ENCODE measurements around the gene NPB.

NPB gene

DNA sequence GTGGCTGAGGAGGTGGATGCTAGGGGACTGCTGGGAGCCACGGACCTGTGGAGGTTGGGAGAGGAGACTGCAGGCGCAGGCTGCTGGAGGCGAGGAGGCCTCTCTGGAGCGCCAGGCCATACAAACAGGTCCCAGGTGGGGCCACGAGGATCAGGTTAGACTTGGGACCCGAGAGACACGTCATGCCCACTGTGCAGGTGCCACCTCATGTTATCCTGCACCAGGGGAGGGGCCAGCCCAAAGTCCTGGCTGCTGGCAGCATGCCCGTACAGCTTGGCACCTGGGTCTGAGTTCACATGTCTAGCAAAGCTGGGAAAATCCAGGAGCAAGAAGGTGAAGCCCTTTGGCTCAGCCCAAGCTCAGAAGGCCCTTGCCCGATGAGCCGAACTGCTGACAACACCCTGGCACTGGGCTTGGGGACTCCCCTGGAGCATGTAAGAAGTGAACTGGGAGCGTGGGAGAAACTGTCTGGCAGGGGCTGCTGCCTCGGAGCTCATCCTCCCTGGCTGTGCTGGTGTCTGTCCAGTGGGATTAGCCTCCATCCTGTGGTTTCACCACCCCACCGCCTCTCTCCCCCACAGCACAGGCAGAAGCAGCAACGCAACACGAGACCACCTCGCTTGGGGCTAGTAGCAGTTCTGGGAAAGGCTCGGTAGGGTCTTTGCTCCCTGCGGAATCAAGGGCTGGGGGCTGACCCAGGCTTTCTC, 36.2 kb upstream of the NPB start:
- DNase-seq (ENCODE audit: extremely low read depth, insufficient read length), result peak; percentile 46
- no peak overlapping the region for H3K4me3 ChIP-seq (replicated peaks; ENCODE audit: low read depth, low read length)
- TF ChIP-seq, protein P1, sequence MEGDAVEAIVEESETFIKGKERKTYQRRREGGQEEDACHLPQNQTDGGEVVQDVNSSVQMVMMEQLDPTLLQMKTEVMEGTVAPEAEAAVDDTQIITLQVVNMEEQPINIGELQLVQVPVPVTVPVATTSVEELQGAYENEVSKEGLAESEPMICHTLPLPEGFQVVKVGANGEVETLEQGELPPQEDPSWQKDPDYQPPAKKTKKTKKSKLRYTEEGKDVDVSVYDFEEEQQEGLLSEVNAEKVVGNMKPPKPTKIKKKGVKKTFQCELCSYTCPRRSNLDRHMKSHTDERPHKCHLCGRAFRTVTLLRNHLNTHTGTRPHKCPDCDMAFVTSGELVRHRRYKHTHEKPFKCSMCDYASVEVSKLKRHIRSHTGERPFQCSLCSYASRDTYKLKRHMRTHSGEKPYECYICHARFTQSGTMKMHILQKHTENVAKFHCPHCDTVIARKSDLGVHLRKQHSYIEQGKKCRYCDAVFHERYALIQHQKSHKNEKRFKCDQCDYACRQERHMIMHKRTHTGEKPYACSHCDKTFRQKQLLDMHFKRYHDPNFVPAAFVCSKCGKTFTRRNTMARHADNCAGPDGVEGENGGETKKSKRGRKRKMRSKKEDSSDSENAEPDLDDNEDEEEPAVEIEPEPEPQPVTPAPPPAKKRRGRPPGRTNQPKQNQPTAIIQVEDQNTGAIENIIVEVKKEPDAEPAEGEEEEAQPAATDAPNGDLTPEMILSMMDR (IDR thresholded peaks at IDR 0.05; ENCODE audit: insufficient read depth, low read length, poor library complexity, severe bottlenecking), result no peak
- peaks cover 41% of the 10 kb centered on the region for H3K36me3 ChIP-seq (ENCODE audit: control insufficient read depth, insufficient read depth, low read length)
- no peaks in the 10 kb centered on the region for H3K27me3 ChIP-seq (replicated peaks; ENCODE audit: control insufficient read depth, insufficient read depth, low read length)

DNA sequence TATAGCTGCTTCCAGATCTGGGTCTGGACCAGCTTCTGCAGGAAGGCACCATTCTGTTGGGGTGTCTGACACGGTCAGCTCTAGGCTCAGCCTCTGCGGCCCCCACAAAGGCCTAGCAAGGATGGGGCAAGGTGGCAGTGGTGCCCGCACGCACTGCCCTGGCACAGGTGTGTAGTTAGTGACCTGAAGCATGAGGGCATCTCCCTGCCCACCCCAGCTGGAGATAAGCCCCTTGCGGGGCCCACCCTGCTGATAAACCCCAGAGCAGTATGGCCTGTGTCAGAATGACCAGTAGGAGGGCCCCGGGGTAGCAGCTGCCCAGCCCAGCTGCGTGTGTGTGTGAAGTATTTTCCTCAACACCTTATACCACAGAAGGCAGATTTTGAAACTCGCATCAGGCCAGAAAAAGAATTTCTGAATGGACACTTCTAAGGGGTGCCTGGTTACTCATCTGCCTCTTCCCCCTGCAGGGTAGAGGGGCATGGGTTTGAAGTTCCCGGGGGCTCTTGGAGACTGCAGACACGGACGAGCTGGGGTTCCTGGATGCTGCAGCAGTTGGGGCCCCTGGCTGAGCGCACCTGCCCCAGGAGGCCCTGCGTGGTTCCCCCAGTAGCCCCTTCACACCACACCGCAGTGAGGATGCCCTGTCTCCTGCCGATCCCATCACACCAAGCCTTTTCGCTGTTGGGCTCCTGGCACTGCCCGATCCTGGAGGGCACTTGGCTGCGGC, 35.4 kb upstream of the NPB start:
- Histone ChIP-seq H3K27me3 (replicated peaks; ENCODE audit: control insufficient read depth, insufficient read depth, low read length) (no peaks in the 10 kb centered on the region), H3K4me3 (replicated peaks; ENCODE audit: low read depth, low read length) (no peak overlapping the region), H3K36me3 (ENCODE audit: control insufficient read depth, insufficient read depth, low read length) (peaks cover 41% of the 10 kb centered on the region)
- TF ChIP-seq, protein P1 (IDR thresholded peaks at IDR 0.05; ENCODE audit: insufficient read depth, low read length, poor library complexity, severe bottlenecking), result no peak
- no peak for DNase-seq (ENCODE audit: extremely low read depth, insufficient read length)

DNA sequence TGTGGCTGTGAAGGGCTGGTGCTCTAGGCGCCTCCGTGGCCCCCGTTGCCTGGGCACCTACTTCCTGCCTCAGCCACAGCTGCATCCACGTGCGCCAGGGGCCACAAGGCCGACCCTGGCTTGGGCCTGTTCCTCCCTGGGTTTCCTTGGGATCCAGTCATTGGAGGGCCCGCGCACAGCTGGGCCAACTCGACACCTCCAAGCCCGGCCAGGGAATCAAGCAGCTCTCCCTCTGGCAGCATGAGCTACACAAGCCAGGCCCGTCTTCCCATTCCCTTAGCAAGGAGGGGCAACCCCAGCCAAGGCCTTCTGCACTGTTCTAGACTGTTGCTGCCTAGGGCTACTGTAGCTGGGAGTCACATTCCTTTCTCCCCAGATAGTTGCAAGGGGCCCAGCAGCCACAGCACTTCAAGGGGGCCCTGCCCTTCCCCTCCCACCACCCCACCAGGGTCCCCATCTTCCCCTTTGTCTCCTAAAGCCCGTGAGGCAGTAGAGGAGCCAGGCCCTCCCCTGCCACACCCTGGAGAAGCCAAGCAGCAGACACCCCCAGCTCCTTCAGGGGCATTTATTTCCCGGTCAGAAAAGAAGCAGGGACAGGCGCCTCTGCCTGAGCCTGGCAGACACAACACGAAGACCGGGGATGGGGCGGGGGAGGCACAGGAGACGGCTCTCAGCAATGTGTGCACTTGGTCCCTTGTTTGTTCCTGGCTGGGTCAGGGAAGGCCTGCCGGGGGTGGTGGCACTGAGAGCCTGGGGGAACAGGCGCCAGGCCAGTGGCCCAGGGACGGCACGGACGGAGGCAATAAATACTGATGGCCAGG, 34.7 kb upstream of the NPB start:
- DNase-seq (ENCODE audit: extremely low read depth, insufficient read length), result no peak
- TF ChIP-seq, protein P1 (IDR thresholded peaks at IDR 0.05; ENCODE audit: insufficient read depth, low read length, poor library complexity, severe bottlenecking), result no peak
- no peaks in the 10 kb centered on the region for H3K27me3 ChIP-seq (replicated peaks; ENCODE audit: control insufficient read depth, insufficient read depth, low read length)
- H3K36me3 ChIP-seq (ENCODE audit: control insufficient read depth, insufficient read depth, low read length), result peaks cover 41% of the 10 kb centered on the region
- H3K4me3 ChIP-seq (replicated peaks; ENCODE audit: low read depth, low read length), result no peak overlapping the region

DNA sequence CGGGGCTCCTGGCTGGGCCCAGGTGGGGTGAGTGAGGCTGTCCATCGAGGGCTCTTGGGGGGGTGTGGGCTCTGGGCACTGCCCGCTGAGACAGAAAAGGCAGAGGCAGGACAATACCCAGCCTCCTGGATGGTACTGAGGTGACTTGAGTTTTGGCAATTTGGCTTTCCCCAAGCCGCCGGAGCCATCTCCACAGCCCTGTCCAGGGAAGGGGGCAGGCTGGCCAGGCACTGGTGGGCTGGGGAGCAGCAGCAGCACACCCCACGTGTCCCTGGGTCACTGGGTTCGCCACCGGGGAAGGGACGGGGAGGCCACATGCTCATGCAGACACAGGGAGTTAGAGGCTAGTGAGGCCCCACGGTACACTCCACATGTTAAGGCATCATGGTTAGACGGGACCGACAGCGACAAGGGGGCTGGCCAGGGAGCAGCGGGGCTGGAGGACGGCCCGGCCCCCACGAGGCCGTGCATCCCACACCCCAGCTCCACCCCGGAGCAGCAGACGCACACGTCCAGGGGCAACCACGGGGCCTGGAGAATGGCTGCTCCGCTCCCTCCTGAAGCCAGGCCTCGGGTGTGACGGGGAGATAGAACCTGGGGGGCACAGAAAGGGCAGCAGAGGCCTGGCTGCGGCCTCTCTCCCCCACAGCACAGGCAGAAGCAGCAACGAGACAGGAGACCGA, 33.9 kb upstream of the NPB start:
- peaks cover 41% of the 10 kb centered on the region for H3K36me3 ChIP-seq (ENCODE audit: control insufficient read depth, insufficient read depth, low read length)

DNA sequence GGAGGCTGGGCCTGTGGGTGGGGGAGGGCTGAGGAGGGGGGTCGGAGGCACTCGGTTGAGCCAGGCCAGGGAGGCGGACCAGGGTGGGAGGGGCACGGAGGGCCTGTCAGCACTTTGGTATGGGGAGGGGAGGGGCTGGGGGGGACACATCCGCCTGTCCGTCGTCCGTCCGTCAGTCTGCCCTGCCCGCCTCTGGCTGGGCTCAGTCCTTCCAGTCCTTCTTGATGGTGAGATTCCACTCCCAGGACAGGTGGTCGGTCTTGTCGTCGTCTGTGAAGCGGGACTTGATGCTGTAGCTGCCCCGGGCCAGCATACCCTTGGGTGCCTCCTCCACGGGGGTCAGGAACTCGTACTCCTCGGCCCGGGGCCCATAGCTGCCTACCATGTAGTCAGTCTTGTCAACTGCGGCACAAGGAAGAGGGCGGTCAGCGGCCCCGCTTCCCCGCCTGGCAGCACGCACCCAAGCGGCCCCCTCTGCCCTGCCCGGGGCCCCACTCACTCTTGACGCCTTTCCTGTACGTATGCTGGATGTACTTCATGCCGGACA, 33.3 kb upstream of the NPB start:
- TF ChIP-seq, protein P1 (IDR thresholded peaks at IDR 0.05; ENCODE audit: insufficient read depth, low read length, poor library complexity, severe bottlenecking), result no peak
- Histone ChIP-seq H3K36me3 (ENCODE audit: control insufficient read depth, insufficient read depth, low read length) (peaks cover 37% of the 10 kb centered on the region), H3K27me3 (replicated peaks; ENCODE audit: control insufficient read depth, insufficient read depth, low read length) (no peaks in the 10 kb centered on the region), H3K4me3 (replicated peaks; ENCODE audit: low read depth, low read length) (peak overlapping the region; percentile 90)
- no peak for DNase-seq (ENCODE audit: extremely low read depth, insufficient read length)

More for the DNA sequence above, 33.9 kb upstream of the NPB start:
- H3K4me3 ChIP-seq (replicated peaks; ENCODE audit: low read depth, low read length), result no peak overlapping the region
- no peaks in the 10 kb centered on the region for H3K27me3 ChIP-seq (replicated peaks; ENCODE audit: control insufficient read depth, insufficient read depth, low read length)
- TF ChIP-seq, protein P1 (IDR thresholded peaks at IDR 0.05; ENCODE audit: insufficient read depth, low read length, poor library complexity, severe bottlenecking), result no peak
- DNase-seq (ENCODE audit: extremely low read depth, insufficient read length), result no peak

Data from GM06990 (cell line).